Caco-2 (cell line): ENCODE measurements around the gene INO80. TPM values are rescaled to one million over a fixed set of nuclear protein-coding genes. Genes with fewer than 3 reads are reported as not detected.

Experiments used
- BruUV-seq: library from RNA; stranded (reverse); fragments of 400-500 nt; replicated peaks from 2 replicates; lab custom pipeline; 2021; lab: Mats Ljungman, UMichigan
- CTCF ChIA-PET: fragments of 300-600 bp; sonication (Branson Sonifier 250); formaldehyde crosslinking; loops from one replicate; lab custom pipeline; 2022; ENCODE audit warnings: antibody characterized with exemption; lab: Charles Lee
- POLR2A ChIA-PET: fragments of 300-600 bp; sonication (Branson Sonifier 250); formaldehyde crosslinking; loops from one replicate; lab custom pipeline; 2022; ENCODE audit warnings: antibody characterized with exemption; lab: Charles Lee
- DNase-seq, 2 experiments: peaks; one replicate each; pipeline versions ENCODE4 v3.0.0 to v3.0.0-alpha.2; 2020 to 2022
- H3K27me3 ChIP-seq: replicated peaks from 2 replicates; pipeline ENCODE4 v1.6.0; 2011; ENCODE audit warnings: low read length; ENCODE audit not compliant: control insufficient read depth, insufficient read depth
- H3K36me3 ChIP-seq: 2 replicates; pipeline ENCODE4 v1.5.1; 2011; ENCODE audit warnings: low read length; ENCODE audit not compliant: control insufficient read depth, insufficient read depth
- H3K4me1 ChIP-seq: fragments of 250-450 bp; sonication (Bioruptor Pico); 2 replicates; pipeline ENCODE4 v1.5.1; 2020; ENCODE audit warnings: mild to moderate bottlenecking
- H3K4me3 ChIP-seq: 2 replicates; pipeline ENCODE4 v1.5.1; 2011; ENCODE audit warnings: low read depth, mild to moderate bottlenecking, control low read depth, low read length
- H3K9me3 ChIP-seq: fragments of 250-450 bp; sonication (Bioruptor Pico); 2 replicates; pipeline ENCODE4 v1.5.1; 2020; ENCODE audit warnings: mild to moderate bottlenecking, moderate library complexity
- H3K27ac Mint-ChIP-seq: one replicate; pipeline ENCODE4 v1.8.0; 2022; ENCODE audit warnings: mixed read lengths; ENCODE audit not compliant: unreplicated experiment
- H3K27me3 Mint-ChIP-seq: one replicate; pipeline ENCODE4 v1.8.0; 2022; ENCODE audit warnings: mixed read lengths; ENCODE audit not compliant: insufficient read depth, unreplicated experiment
- H3K36me3 Mint-ChIP-seq: one replicate; pipeline ENCODE4 v1.8.0; 2022; ENCODE audit warnings: mild to moderate bottlenecking, mixed read lengths; ENCODE audit not compliant: insufficient read depth, unreplicated experiment
- H3K4me1 Mint-ChIP-seq: one replicate; pipeline ENCODE4 v1.8.0; 2022; ENCODE audit warnings: low read depth, mixed read lengths; ENCODE audit not compliant: unreplicated experiment
- H3K4me3 Mint-ChIP-seq: one replicate; pipeline ENCODE4 v1.8.0; 2022; ENCODE audit warnings: mild to moderate bottlenecking, moderate library complexity, mixed read lengths; ENCODE audit not compliant: unreplicated experiment
- H3K9me3 Mint-ChIP-seq: one replicate; pipeline ENCODE4 v1.8.0; 2022; ENCODE audit warnings: mixed read lengths; ENCODE audit not compliant: unreplicated experiment
- CTCF ChIP-seq, 2 experiments: fragments of 200-600 bp in 1 of 2; IDR thresholded peaks; 1 replicate in 1 of 2; 2 replicates in 1 of 2; pipeline versions ENCODE4 v1.5.1 to v1.8.0; 2011 to 2022; ENCODE audit warnings: antibody characterized with exemption in 1 of 2, control low read depth in 1 of 2, inconsistent platforms in 1 of 2, low read depth in 1 of 2, low read length in 1 of 2, mild to moderate bottlenecking in 1 of 2, moderate library complexity in 1 of 2; ENCODE audit not compliant: insufficient read depth in 1 of 2, severe bottlenecking in 1 of 2, unreplicated experiment in 1 of 2
- intact Hi-C: fragments of 100-400 bp; cut with micrococcal nuclease; formaldehyde crosslinking; loops from one replicate; pipeline ENCODE4 v1.10.0; 2022; ENCODE audit not compliant: unreplicated experiment
- total RNA-seq: library from RNA; stranded (reverse); gene quantifications from 2 replicates; pipeline ENCODE4 v1.2.3, GENCODE V29; 2022

The INO80 gene
- total RNA-seq, 1 experiment from 2014 or later = 24.4 TPM

DNA sequence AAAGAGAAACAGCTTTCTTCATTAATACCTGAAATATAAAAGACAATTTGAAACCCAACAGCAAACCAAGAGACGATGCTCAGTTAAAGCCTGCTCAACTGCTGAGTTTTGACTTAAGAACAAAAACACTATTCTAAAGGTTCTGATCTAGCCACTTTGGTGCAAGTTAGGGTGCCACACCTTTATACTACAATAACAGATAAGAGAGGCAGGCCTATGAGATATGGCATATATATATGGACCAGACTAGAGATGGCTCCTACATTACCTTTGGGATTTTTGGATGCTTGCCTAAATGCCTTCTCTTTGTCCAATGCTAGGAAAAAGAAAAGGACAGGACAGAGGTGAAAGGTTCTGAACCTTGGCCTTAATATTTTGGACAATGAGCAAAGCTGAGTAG is 68.6 kb downstream of the INO80 start:
- TF ChIP-seq CTCF (IDR thresholded peaks at IDR 0.05; ENCODE audit: insufficient read depth in 1 of 2, low read depth in 1 of 2, low read length in 1 of 2, severe bottlenecking in 1 of 2, unreplicated experiment in 1 of 2) = no peak
- no peak for DNase-seq
- H3K4me1 Mint-ChIP-seq = peaks cover 9% of the 10 kb centered on the region
- no peak overlapping the region for H3K4me3 Mint-ChIP-seq
- Histone ChIP-seq H3K4me3 (no peak overlapping the region), H3K36me3 (peaks cover 2% of the 10 kb centered on the region), H3K4me1 (peaks cover 13% of the 10 kb centered on the region; the same call in 1 of the 2 replicates), H3K9me3 (no peaks in the 10 kb centered on the region), H3K27me3 (no peaks in the 10 kb centered on the region)
- no TSS peak for BruUV-seq
- ChIA-PET POLR2A (no interaction called here), CTCF (no interaction called here)
- peaks cover 70% of the 10 kb centered on the region for H3K36me3 Mint-ChIP-seq
- no peaks in the 10 kb centered on the region for H3K9me3 Mint-ChIP-seq
- intact Hi-C loops = no loop called here
- no peak overlapping the region for H3K27ac Mint-ChIP-seq
- no peaks in the 10 kb centered on the region for H3K27me3 Mint-ChIP-seq

- DNase-seq = no peak
- Mint-ChIP-seq H3K27me3 (no peaks in the 10 kb centered on the region), H3K9me3 (no peaks in the 10 kb centered on the region), H3K4me1 (peaks cover under 1% of the 10 kb centered on the region), H3K4me3 (no peak overlapping the region), H3K36me3 (peaks cover 69% of the 10 kb centered on the region), H3K27ac (no peak overlapping the region)
- Histone ChIP-seq H3K4me1 (peaks cover 4% of the 10 kb centered on the region; the same call in 1 of the 2 replicates), H3K4me3 (no peak overlapping the region), H3K27me3 (no peaks in the 10 kb centered on the region), H3K36me3 (no peaks in the 10 kb centered on the region; the same call in 1 of the 2 replicates), H3K9me3 (no peaks in the 10 kb centered on the region)
- CTCF ChIA-PET = no interaction called here
- POLR2A ChIA-PET = no interaction called here
- BruUV-seq = TSS peak; percentile 14
- no peak for TF ChIP-seq CTCF (IDR thresholded peaks at IDR 0.05; ENCODE audit: insufficient read depth in 1 of 2, low read depth in 1 of 2, low read length in 1 of 2, severe bottlenecking in 1 of 2, unreplicated experiment in 1 of 2)
- intact Hi-C loops = no loop called here
Observed at GRCh38 chr15:41043276-41043951, 72.7 kb downstream of the INO80 start.

DNA sequence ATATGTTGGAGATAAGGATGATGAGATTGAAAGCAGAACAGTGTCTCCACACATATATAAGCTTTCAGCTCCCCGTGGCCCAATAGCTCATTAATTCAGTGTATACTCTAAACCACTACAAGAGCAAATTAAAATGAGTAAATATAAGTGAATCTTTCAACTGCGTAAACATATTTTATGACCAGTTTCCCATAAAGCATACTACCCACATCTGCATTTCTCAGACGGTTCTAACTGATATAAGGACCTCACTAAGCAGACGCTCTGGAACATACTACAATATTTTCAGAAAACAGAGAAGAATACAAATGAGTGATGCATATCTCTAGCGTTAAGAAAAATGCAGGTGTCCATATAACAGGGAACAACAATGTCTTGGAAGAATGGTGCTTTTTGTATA is 73.2 kb downstream of the INO80 start:
- no peaks in the 10 kb centered on the region for H3K9me3 Mint-ChIP-seq
- no peaks in the 10 kb centered on the region for H3K27me3 ChIP-seq
- H3K4me1 Mint-ChIP-seq = no peaks in the 10 kb centered on the region
- ChIA-PET POLR2A (no interaction called here), CTCF (no interaction called here)
- no peak overlapping the region for H3K4me3 ChIP-seq
- H3K27me3 Mint-ChIP-seq = no peaks in the 10 kb centered on the region
- H3K36me3 ChIP-seq = no peaks in the 10 kb centered on the region; the same call in 1 of the 2 replicates
- TF ChIP-seq CTCF (IDR thresholded peaks at IDR 0.05; ENCODE audit: insufficient read depth in 1 of 2, low read depth in 1 of 2, low read length in 1 of 2, severe bottlenecking in 1 of 2, unreplicated experiment in 1 of 2) = no peak
- H3K9me3 ChIP-seq = no peaks in the 10 kb centered on the region
- intact Hi-C loops = no loop called here
- no peak overlapping the region for H3K4me3 Mint-ChIP-seq
- DNase-seq = no peak
- H3K4me1 ChIP-seq = no peaks in the 10 kb centered on the region
- no TSS peak for BruUV-seq
- H3K27ac Mint-ChIP-seq = no peak overlapping the region
- peaks cover 71% of the 10 kb centered on the region for H3K36me3 Mint-ChIP-seq
